Kidney epithelial cell (primary cell): ENCODE data around the gene DDX59. TPM values are rescaled to one million over a fixed set of nuclear protein-coding genes. Genes with fewer than 3 reads are reported as not detected.

Source experiments
- DNase-seq: peaks from one replicate; pipeline ENCODE4 v3.0.0-alpha.2; 2010; ENCODE audit warnings: low read depth
- H3K27me3 ChIP-seq: 2 replicates; pipeline ENCODE4 v1.6.0; 2011; ENCODE audit warnings: low read length; ENCODE audit not compliant: control insufficient read depth, insufficient read depth
- H3K36me3 ChIP-seq: 2 replicates; pipeline ENCODE4 v1.5.1; 2011; ENCODE audit warnings: low read length; ENCODE audit not compliant: control insufficient read depth, insufficient read depth
- H3K4me3 ChIP-seq: 2 replicates; pipeline ENCODE4 v1.5.1; 2011; ENCODE audit warnings: low read depth, mild to moderate bottlenecking, control low read depth, low read length
- CTCF ChIP-seq: IDR thresholded peaks from 2 replicates; pipeline ENCODE4 v1.5.1; 2011; ENCODE audit warnings: mild to moderate bottlenecking, moderate library complexity, low read length, control low read depth, inconsistent platforms; ENCODE audit not compliant: insufficient read depth, poor library complexity, severe bottlenecking
- total RNA-seq: library from RNA; depleted of rRNA; stranded (reverse); fragments of >200 nt; gene quantifications from 2 replicates; pipeline ENCODE4 v1.2.3, GENCODE V29; 2015

Gene DDX59
- total RNA-seq, 1 donor from 2014 or later = 23.7 TPM

GRCh38 chr1:200653022-200653462 lies 16.7 kb downstream of the DDX59 start:
- no peak overlapping the region for H3K4me3 ChIP-seq
- no peak for TF ChIP-seq CTCF
- H3K36me3 ChIP-seq = peaks cover 3% of the 10 kb centered on the region
- H3K27me3 ChIP-seq = no peaks in the 10 kb centered on the region
- DNase-seq = no peak

GRCh38 chr1:200652378-200652777 lies 17.3 kb downstream of the DDX59 start:
- DNase-seq = no peak
- Histone ChIP-seq H3K27me3 (no peaks in the 10 kb centered on the region), H3K4me3 (no peak overlapping the region), H3K36me3 (peaks cover 1% of the 10 kb centered on the region)
- TF ChIP-seq CTCF = no peak

GRCh38 chr1:200646515-200646914 lies 23.2 kb downstream of the DDX59 start:
- H3K4me3 ChIP-seq = no peak overlapping the region
- H3K27me3 ChIP-seq = no peaks in the 10 kb centered on the region
- TF ChIP-seq CTCF = no peak
- no peak for DNase-seq
- H3K36me3 ChIP-seq = no peaks in the 10 kb centered on the region

GRCh38 chr1:200644021-200644420 lies 25.7 kb downstream of the DDX59 start:
- DNase-seq = no peak
- no peaks in the 10 kb centered on the region for H3K36me3 ChIP-seq
- no peaks in the 10 kb centered on the region for H3K27me3 ChIP-seq
- TF ChIP-seq CTCF = no peak
- no peak overlapping the region for H3K4me3 ChIP-seq

GRCh38 chr1:200642481-200642880 lies 27.2 kb downstream of the DDX59 start:
- Histone ChIP-seq H3K27me3 (no peaks in the 10 kb centered on the region), H3K4me3 (no peak overlapping the region), H3K36me3 (no peaks in the 10 kb centered on the region)
- TF ChIP-seq CTCF = no peak
- no peak for DNase-seq

GRCh38 chr1:200640963-200641401 lies 28.7 kb downstream of the DDX59 start:
- no peak for TF ChIP-seq CTCF

More at GRCh38 chr1:200640963-200641401, 28.7 kb downstream of the DDX59 start:
- Histone ChIP-seq H3K36me3 (no peaks in the 10 kb centered on the region), H3K27me3 (no peaks in the 10 kb centered on the region), H3K4me3 (no peak overlapping the region)
- no peak for DNase-seq
